Left lung (tissue), 14 donors: ENCODE measurements around the gene AP2A1. TPM values are rescaled to one million over a fixed set of nuclear protein-coding genes. Genes with fewer than 3 reads are reported as not detected.
"Not testable (repeated sequence)": the region's sequence is repeated elsewhere in the genome, so short reads cannot be mapped to it uniquely, and the experiment has no call there.

Experiments
- ATAC-seq: fragments of 200-7000 bp; cut with Tn5 transposase; one replicate; pipeline ENCODE4 v1.9.1; 2020; ENCODE audit warnings: moderate library complexity
- DNase-seq, 4 donors: peaks; one replicate each; pipeline ENCODE4 v3.0.0-alpha.2; 2013 to 2020
- H3K27ac ChIP-seq, 2 donors: fragments of 200-600 bp; sonication (generic) in 1 of 2; one replicate each; pipeline versions ENCODE4 v1.5.0 to v1.8.0; 2020 to 2021
- H3K27me3 ChIP-seq, 2 donors: fragments of 200-600 bp; sonication (generic) in 1 of 2; one replicate each; pipeline versions ENCODE4 v1.5.0 to v1.8.0; 2020 to 2021
- H3K36me3 ChIP-seq, 2 donors: fragments of 200-600 bp; sonication (generic) in 1 of 2; one replicate each; pipeline versions ENCODE4 v1.5.0 to v1.8.0; 2020 to 2021
- H3K4me1 ChIP-seq, 2 donors: fragments of 200-600 bp; one replicate each; pipeline ENCODE4 v1.8.0; 2021
- H3K4me3 ChIP-seq, 2 donors: fragments of 200-600 bp; sonication (generic) in 1 of 2; one replicate each; pipeline versions ENCODE4 v1.5.0 to v1.8.0; 2020 to 2021; ENCODE audit warnings: mild to moderate bottlenecking in 1 of 2
- H3K9me3 ChIP-seq, 2 donors: fragments of 200-600 bp; sonication (generic) in 1 of 2; one replicate each; pipeline versions ENCODE4 v1.5.0 to v1.8.0; 2020 to 2021
- intact Hi-C, 2 donors: fragments of 100-400 bp; cut with DNase I; formaldehyde crosslinking; loops; one replicate each; pipeline versions ENCODE4 v1.11.2 to v1.14.2; 2022
- long read RNA-seq, 12 donors: library from polyadenylated mRNA in 2 of 12; unstranded in 2 of 12; transcript quantifications; one replicate each; pipeline ENCODE4 v2.0.0 and lab custom pipeline, GENCODE V29; 2019 to 2026
- polyA plus RNA-seq, 6 donors: library from polyadenylated mRNA; unstranded; fragments of 120-200 nt; gene quantifications; one replicate each; pipeline ENCODE4 v1.2.1, GENCODE V29; 2013; ENCODE audit not compliant: insufficient read length in 6 of 6
- total RNA-seq, 2 donors: library from RNA; stranded (reverse); fragmentation: NEBNext Ultra II Directional; extraction: Animal tissue kit (Norgen Biotek cat#: 25700); gene quantifications; one replicate each; pipeline ENCODE4 v1.2.1, GENCODE V29; 2021
- TF ChIP-seq, protein P1 (sequence below), 2 donors: fragments of 200-600 bp; sonication (generic) in 1 of 2; IDR thresholded peaks; one replicate each; pipeline versions ENCODE4 v1.5.0 to v1.8.0; 2021; ENCODE audit warnings: antibody characterized with exemption in 2 of 2
- donor health status: DM: no; HTN: yes; CAD: no.
- donor health status: DM: no; HTN: no; CAD: no.

The AP2A1 gene
- total RNA-seq: 10 to 100 TPM; 84.9 to 87.6 TPM
- polyA plus RNA-seq: 10 to 100 TPM; 52.9 to 83.1 (median 61.8) TPM
- long read RNA-seq, donor 1, transcript AP2A1-201 (23 exons, 3,388 nt): minor isoform, 6 of 129 reads
- long read RNA-seq, donor 1, transcript AP2A1-208 (1 exons, 2,238 nt): major isoform, 26 of 129 reads
- long read RNA-seq, donor 1, partial matches to known transcripts: 64 of 129 reads
- long read RNA-seq, donor 1, other reads (novel, unspliced or antisense): 32 of 129 reads
- long read RNA-seq, donor 2, transcript AP2A1-208 (1 exons, 2,238 nt): major isoform, 15 of 141 reads
- long read RNA-seq, donor 2, transcript AP2A1-201 (23 exons, 3,388 nt): minor isoform, 9 of 141 reads
- long read RNA-seq, donor 2, partial matches to known transcripts: 83 of 141 reads
- long read RNA-seq, donor 2, other reads (novel, unspliced or antisense): 30 of 141 reads
- long read RNA-seq, donor 3, transcript AP2A1-208 (1 exons, 2,238 nt): major isoform, 11 of 36 reads
- long read RNA-seq, donor 3, transcript AP2A1-201 (23 exons, 3,388 nt): minor isoform, 7 of 36 reads
- long read RNA-seq, donor 3, partial matches to known transcripts: 12 of 36 reads
- long read RNA-seq, donor 3, other reads (novel, unspliced or antisense): 5 of 36 reads
- long read RNA-seq, donor 4, partial matches to known transcripts: 1 of 1 reads
- long read RNA-seq, donor 4, other reads (novel, unspliced or antisense): 0 of 1 reads
- long read RNA-seq, donor 5, transcript AP2A1-208 (1 exons, 2,238 nt): major isoform, 15 of 219 reads
- long read RNA-seq, donor 5, partial matches to known transcripts: 192 of 219 reads
- long read RNA-seq, donor 5, other reads (novel, unspliced or antisense): 9 of 219 reads
- long read RNA-seq, donor 6, transcript AP2A1-208 (1 exons, 2,238 nt): major isoform, 15 of 37 reads
- long read RNA-seq, donor 6, partial matches to known transcripts: 19 of 37 reads
- long read RNA-seq, donor 6, other reads (novel, unspliced or antisense): 0 of 37 reads
- long read RNA-seq, donor 7, transcript AP2A1-208 (1 exons, 2,238 nt): major isoform, 6 of 14 reads
- long read RNA-seq, donor 7, partial matches to known transcripts: 0 of 14 reads
- long read RNA-seq, donor 7, other reads (novel, unspliced or antisense): 6 of 14 reads
- long read RNA-seq, donor 8, transcript AP2A1-208 (1 exons, 2,238 nt): major isoform, 11 of 68 reads
- long read RNA-seq, donor 8, partial matches to known transcripts: 55 of 68 reads
- long read RNA-seq, donor 8, other reads (novel, unspliced or antisense): 0 of 68 reads
- long read RNA-seq, donor 9, partial matches to known transcripts: 0 of 1 reads
- long read RNA-seq, donor 9, other reads (novel, unspliced or antisense): 0 of 1 reads
- long read RNA-seq, donor 10, partial matches to known transcripts: 1 of 2 reads
- long read RNA-seq, donor 10, other reads (novel, unspliced or antisense): 0 of 2 reads
- long read RNA-seq, donor 11: 0 reads
- long read RNA-seq, donor 12, transcript AP2A1-208 (1 exons, 2,238 nt): major isoform, 17 of 146 reads
- long read RNA-seq, donor 12, transcript AP2A1-201 (23 exons, 3,388 nt): minor isoform, 5 of 146 reads
- long read RNA-seq, donor 12, partial matches to known transcripts: 123 of 146 reads
- long read RNA-seq, donor 12, other reads (novel, unspliced or antisense): 0 of 146 reads

DNA sequence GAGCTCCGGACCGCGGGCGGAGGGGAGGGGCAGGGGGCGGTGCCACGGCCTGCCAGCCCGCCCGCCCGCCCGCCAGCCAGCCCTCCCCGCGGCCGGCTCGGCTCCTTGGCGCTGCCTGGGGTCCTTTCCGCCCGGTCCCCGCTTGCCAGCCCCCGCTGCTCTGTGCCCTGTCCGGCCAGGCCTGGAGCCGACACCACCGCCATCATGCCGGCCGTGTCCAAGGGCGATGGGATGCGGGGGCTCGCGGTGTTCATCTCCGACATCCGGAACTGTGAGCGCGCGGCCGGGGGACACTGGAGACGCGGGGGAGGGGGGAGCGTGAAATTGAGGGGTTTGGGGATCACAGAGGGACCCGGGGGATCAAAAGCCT is at the start of gene AP2A1:
Gene AP2A1, plus strand, starts transcription at position 72 of the 370 bp plus-strand sequence. Its CDS starts 133 bp downstream, at position 205.
- ATAC-seq (no peak), DNase-seq (no peak)

GRCh38 chr19:49718511-49718910 is 48.3 kb upstream of the AP2A1 start:
- intact Hi-C loops: no loop called here
- no peaks in the 10 kb centered on the region for H3K9me3 ChIP-seq
- DNase-seq (peak in 2 of 4 donors; percentile 36 to 72), ATAC-seq (no peak)
- H3K4me1 ChIP-seq: peaks cover 0 to 9% of the 10 kb centered on the region in 2 donors
- TF ChIP-seq, protein P1, sequence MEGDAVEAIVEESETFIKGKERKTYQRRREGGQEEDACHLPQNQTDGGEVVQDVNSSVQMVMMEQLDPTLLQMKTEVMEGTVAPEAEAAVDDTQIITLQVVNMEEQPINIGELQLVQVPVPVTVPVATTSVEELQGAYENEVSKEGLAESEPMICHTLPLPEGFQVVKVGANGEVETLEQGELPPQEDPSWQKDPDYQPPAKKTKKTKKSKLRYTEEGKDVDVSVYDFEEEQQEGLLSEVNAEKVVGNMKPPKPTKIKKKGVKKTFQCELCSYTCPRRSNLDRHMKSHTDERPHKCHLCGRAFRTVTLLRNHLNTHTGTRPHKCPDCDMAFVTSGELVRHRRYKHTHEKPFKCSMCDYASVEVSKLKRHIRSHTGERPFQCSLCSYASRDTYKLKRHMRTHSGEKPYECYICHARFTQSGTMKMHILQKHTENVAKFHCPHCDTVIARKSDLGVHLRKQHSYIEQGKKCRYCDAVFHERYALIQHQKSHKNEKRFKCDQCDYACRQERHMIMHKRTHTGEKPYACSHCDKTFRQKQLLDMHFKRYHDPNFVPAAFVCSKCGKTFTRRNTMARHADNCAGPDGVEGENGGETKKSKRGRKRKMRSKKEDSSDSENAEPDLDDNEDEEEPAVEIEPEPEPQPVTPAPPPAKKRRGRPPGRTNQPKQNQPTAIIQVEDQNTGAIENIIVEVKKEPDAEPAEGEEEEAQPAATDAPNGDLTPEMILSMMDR (IDR thresholded peaks at IDR 0.05): no peak
- H3K4me3 ChIP-seq: no peak overlapping the region
- no peak overlapping the region for H3K27ac ChIP-seq
- H3K27me3 ChIP-seq: no peaks in the 10 kb centered on the region
- H3K36me3 ChIP-seq: no peaks in the 10 kb centered on the region

More for the DNA sequence above, at the start of gene AP2A1:
- intact Hi-C loops: no loop called here
- Histone ChIP-seq H3K9me3 (no peaks in the 10 kb centered on the region), H3K36me3 (no peaks in the 10 kb centered on the region), H3K27me3 (no peaks in the 10 kb centered on the region), H3K4me1 (peaks cover 3 to 25% of the 10 kb centered on the region in 2 donors), H3K27ac (peak within 1 kb of the TSS; percentile 94 to 96), H3K4me3 (peak within 1 kb of the TSS; percentile 76 to 80)
- TF ChIP-seq, protein P1 (IDR thresholded peaks at IDR 0.05): no peak

DNA sequence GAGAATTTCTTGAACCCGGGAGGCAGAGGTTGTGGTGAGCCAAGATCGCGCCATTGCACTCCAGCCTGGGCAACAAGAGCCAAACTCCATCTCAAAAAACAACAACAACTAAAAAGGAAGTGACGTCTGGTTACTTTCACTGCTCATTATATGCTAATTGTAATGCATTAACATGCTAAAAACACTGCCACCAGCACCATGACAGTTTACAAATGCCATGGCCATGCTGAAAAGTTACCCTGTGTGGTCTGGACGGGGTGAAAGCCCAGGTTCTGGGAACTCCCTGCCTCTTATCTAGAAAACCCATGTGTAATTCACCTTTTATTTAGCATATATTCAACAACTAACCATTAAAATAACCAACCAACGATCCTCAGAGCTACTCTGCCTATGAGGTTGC is 47.8 kb upstream of the AP2A1 start:
- no peaks in the 10 kb centered on the region for H3K27me3 ChIP-seq
- no peak overlapping the region for H3K4me3 ChIP-seq
- intact Hi-C loops: no loop called here
- peaks cover 0 to 9% of the 10 kb centered on the region in 2 donors for H3K4me1 ChIP-seq
- no peak overlapping the region for H3K27ac ChIP-seq
- DNase-seq (no peak), ATAC-seq (no peak)
- H3K36me3 ChIP-seq: no peaks in the 10 kb centered on the region
- TF ChIP-seq, protein P1 (IDR thresholded peaks at IDR 0.05): no peak
- H3K9me3 ChIP-seq: no peaks in the 10 kb centered on the region

DNA sequence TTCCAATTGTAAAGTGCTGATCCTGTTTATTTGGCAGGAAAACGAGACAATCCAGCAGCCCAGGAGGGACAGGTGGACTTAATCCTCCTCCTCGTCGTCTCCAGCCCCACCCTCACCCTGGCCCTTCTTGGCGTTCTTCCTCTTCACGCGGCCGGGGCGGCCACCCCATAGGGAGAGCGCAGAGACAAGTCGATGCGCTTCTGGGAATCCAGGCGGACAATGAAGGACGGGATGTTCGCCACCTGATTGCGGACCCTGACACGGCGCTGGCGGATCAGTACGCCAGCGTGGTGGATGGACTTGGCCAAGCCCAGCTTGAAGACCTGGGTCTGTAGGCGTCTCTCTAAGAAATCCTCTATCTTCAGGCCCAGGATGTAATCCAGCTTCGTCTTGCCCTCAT is 47.4 kb upstream of the AP2A1 start:
- H3K4me3 ChIP-seq, H3K4me1 ChIP-seq, H3K36me3 ChIP-seq, H3K27me3 ChIP-seq, ATAC-seq, H3K27ac ChIP-seq, DNase-seq, intact Hi-C loops, H3K9me3 ChIP-seq: not testable (repeated sequence)
